Measurements from ENCODE around the gene ACY1. TPM values are rescaled to one million over a fixed set of nuclear protein-coding genes. Genes with fewer than 3 reads are reported as not detected.
"Not testable (repeated sequence)": the region's sequence is repeated elsewhere in the genome, so short reads cannot be mapped to it uniquely, and the experiment has no call there.

Gene ACY1
- polyA plus RNA-seq, 1 donor = 269 TPM

DNA sequence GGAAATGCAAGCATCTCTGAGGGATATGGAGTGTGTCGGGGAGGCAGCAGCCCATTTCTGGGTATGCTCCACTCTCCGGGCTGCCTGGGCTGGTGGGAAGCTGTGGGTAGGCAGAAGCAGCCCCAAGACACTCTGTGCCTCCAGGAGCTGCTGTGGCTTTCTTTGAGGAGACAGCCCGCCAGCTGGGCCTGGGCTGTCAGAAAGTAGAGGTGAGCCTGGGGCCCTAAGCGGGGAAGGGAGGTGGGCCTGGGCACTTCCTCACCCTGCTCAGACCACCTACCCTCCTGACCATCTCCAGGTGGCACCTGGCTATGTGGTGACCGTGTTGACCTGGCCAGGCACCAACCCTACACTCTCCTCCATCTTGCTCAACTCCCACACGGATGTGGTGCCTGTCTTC is 1.7 kb downstream of the ACY1 start:
- Histone ChIP-seq H3K36me3 (ENCODE audit: control insufficient read depth, insufficient read depth, low read length) (peaks cover 17% of the 10 kb centered on the region), H3K4me3 (ENCODE audit: low read length) (peak overlapping the region; percentile 74), H3K27me3 (ENCODE audit: control insufficient read depth, insufficient read depth, low read length) (no peaks in the 10 kb centered on the region), H3K9me3 (ENCODE audit: control insufficient read depth, low read depth, low read length) (no peaks in the 10 kb centered on the region), H3K4me1 (ENCODE audit: control insufficient read depth, insufficient read depth, low read length) (peaks cover 62% of the 10 kb centered on the region), H3K27ac (ENCODE audit: low read length) (peak overlapping the region; percentile 100)
- no CpG with 5 or more reads among the region's 6 CpGs for WGBS (ENCODE audit: insufficient coverage, low lambda C conversion rate)
- no peak for DNase-seq

- DNase-seq = peak; percentile 82 to 92
- Histone ChIP-seq H3K27ac (ENCODE audit: low read length) (peak overlapping the region; percentile 100), H3K9me3 (ENCODE audit: control insufficient read depth, low read depth, low read length) (no peaks in the 10 kb centered on the region), H3K4me3 (ENCODE audit: low read length) (peak overlapping the region; percentile 30), H3K27me3 (ENCODE audit: control insufficient read depth, insufficient read depth, low read length) (no peaks in the 10 kb centered on the region), H3K36me3 (ENCODE audit: control insufficient read depth, insufficient read depth, low read length) (peaks cover 14% of the 10 kb centered on the region), H3K4me1 (ENCODE audit: control insufficient read depth, insufficient read depth, low read length) (peaks cover 56% of the 10 kb centered on the region)
- no CpG with 5 or more reads among the region's 12 CpGs for WGBS (ENCODE audit: insufficient coverage, low lambda C conversion rate)
These were observed 2.9 kb downstream of the ACY1 start for GRCh38 chr3:51986010-51986947.

- Histone ChIP-seq H3K4me1 (ENCODE audit: control insufficient read depth, insufficient read depth, low read length) (peaks cover 44% of the 10 kb centered on the region), H3K4me3 (ENCODE audit: low read length) (no peak overlapping the region), H3K27ac (ENCODE audit: low read length) (peak overlapping the region; percentile 100), H3K36me3 (ENCODE audit: control insufficient read depth, insufficient read depth, low read length) (peaks cover 26% of the 10 kb centered on the region), H3K27me3 (ENCODE audit: control insufficient read depth, insufficient read depth, low read length) (no peaks in the 10 kb centered on the region), H3K9me3 (ENCODE audit: control insufficient read depth, low read depth, low read length) (no peaks in the 10 kb centered on the region)
- no peak for DNase-seq
- WGBS (ENCODE audit: insufficient coverage, low lambda C conversion rate) = no CpG with 5 or more reads among the region's 7 CpGs
These were observed 4.2 kb downstream of the ACY1 start for GRCh38 chr3:51987568-51987967.

DNA sequence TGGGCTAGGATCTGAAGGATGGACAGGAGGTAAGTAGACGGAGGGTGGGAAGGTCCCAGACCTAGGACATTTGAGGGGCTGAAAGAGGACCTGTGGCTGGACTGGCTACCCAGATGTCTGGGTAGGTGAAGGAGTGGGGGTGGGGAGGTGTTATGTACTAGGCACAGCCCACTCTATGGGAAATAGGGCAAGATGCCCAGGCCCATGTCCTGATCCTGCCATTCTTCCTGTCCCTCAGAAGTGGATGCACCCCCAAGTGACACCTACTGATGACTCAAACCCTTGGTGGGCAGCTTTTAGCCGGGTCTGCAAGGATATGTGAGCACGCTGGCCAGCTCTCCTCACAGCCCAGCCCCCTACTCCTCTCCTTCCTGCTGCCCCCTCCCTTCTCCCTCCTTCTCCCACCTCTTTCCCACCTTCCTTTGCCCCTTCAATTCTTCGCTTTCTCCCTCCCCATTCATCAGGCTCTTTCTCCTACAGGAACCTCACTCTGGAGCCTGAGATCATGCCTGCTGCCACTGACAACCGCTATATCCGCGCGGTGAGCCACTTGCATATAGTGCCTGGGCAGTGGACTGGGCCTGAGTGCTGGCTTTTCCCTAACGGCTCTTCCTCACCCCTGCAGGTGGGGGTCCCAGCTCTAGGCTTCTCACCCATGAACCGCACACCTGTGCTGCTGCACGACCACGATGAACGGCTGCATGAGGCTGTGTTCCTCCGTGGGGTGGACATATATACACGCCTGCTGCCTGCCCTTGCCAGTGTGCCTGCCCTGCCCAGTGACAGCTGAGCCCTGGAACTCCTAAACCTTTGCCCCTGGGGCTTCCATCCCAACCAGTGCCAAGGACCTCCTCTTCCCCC is 5.2 kb downstream of the ACY1 start:
- H3K27ac ChIP-seq (ENCODE audit: low read length) = no peak overlapping the region
- peaks cover 33% of the 10 kb centered on the region for H3K36me3 ChIP-seq (ENCODE audit: control insufficient read depth, insufficient read depth, low read length)
- no peaks in the 10 kb centered on the region for H3K9me3 ChIP-seq (ENCODE audit: control insufficient read depth, low read depth, low read length)
- WGBS (ENCODE audit: insufficient coverage, low lambda C conversion rate) = 83% methylated on average over 2 of the region's 15 CpGs
- no peak for DNase-seq
- peaks cover 40% of the 10 kb centered on the region for H3K4me1 ChIP-seq (ENCODE audit: control insufficient read depth, insufficient read depth, low read length)
- H3K4me3 ChIP-seq (ENCODE audit: low read length) = no peak overlapping the region
- H3K27me3 ChIP-seq (ENCODE audit: control insufficient read depth, insufficient read depth, low read length) = no peaks in the 10 kb centered on the region

DNA sequence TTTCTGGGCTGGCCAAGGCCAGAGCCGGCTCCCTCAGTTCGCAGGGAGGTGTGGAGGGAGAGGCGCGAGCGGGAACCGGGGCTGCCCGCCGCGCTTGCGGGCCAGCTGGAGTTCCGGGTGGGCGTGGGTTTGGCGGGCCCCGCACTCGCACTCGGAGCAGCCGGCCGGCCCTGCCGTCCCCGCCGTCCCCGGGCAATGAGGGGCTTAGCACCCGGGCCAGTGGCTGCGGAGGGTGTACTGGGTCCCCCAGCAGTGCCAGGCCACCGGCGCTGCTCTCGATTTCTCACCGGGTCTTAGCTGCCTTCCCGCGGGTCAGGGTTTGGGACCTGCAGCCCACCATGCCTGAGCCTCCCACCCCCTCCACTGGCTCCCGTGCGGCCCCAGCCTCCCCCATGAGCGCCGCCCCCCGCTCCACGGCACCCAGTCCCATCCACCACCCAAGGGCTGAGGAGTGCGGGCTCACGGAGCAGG is 7.2 kb downstream of the ACY1 start:
- not testable (repeated sequence) for H3K4me3 ChIP-seq (ENCODE audit: low read length); H3K27ac ChIP-seq (ENCODE audit: low read length); H3K27me3 ChIP-seq (ENCODE audit: control insufficient read depth, insufficient read depth, low read length); H3K9me3 ChIP-seq (ENCODE audit: control insufficient read depth, low read depth, low read length); DNase-seq
- peaks cover 31% of the 10 kb centered on the region for H3K4me1 ChIP-seq (ENCODE audit: control insufficient read depth, insufficient read depth, low read length)
- no CpG with 5 or more reads among the region's 38 CpGs for WGBS (ENCODE audit: insufficient coverage, low lambda C conversion rate)
- peaks cover 47% of the 10 kb centered on the region for H3K36me3 ChIP-seq (ENCODE audit: control insufficient read depth, insufficient read depth, low read length)

DNA sequence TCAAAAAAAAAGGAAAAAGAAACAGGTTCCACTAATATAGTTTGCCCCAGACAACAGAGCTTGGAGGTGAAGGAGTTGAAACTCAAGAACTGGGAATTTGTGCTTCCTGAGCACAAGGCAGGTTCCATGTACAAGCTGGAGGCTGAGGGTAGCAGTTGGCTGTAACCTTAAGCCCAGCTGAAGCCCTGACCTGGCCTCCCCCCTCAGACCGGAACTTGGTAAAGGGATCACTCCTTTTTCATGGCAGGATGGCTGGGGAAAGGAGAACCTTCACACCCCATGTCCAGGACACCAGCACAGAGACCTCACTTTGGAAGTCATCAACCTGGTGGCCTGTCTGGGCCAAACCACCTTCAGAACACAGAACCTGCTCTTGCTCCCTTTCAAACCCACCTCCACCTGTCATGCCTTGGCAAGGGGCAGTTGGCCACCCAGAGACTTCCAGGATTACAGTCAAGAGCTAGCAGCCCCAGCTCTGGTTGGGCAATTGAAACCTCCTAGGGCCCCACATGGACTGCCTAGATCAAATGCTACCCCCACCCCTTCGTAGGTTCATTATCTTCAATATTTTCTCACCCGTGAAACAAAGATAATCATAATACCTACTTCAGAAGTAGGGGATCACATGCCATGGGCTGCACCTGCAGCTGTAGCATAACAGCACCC is 8.8 kb downstream of the ACY1 start:
- WGBS (ENCODE audit: insufficient coverage, low lambda C conversion rate) = no CpG with 5 or more reads among the region's 3 CpGs
- Histone ChIP-seq H3K4me3 (ENCODE audit: low read length) (no peak overlapping the region), H3K27ac (ENCODE audit: low read length) (no peak overlapping the region)

GRCh38 chr3:51993657-51994056 is 10.3 kb downstream of the ACY1 start:
- not testable (repeated sequence) for H3K4me1 ChIP-seq (ENCODE audit: control insufficient read depth, insufficient read depth, low read length); H3K9me3 ChIP-seq (ENCODE audit: control insufficient read depth, low read depth, low read length); H3K27ac ChIP-seq (ENCODE audit: low read length); DNase-seq; H3K4me3 ChIP-seq (ENCODE audit: low read length); H3K27me3 ChIP-seq (ENCODE audit: control insufficient read depth, insufficient read depth, low read length)
- H3K36me3 ChIP-seq (ENCODE audit: control insufficient read depth, insufficient read depth, low read length) = peaks cover 39% of the 10 kb centered on the region
- WGBS (ENCODE audit: insufficient coverage, low lambda C conversion rate) = no CpG with 5 or more reads among the region's 13 CpGs

More for the DNA sequence above, 8.8 kb downstream of the ACY1 start:
- H3K36me3 ChIP-seq (ENCODE audit: control insufficient read depth, insufficient read depth, low read length) = peaks cover 42% of the 10 kb centered on the region
- peaks cover 15% of the 10 kb centered on the region for H3K4me1 ChIP-seq (ENCODE audit: control insufficient read depth, insufficient read depth, low read length)
- H3K9me3 ChIP-seq (ENCODE audit: control insufficient read depth, low read depth, low read length) = no peaks in the 10 kb centered on the region
- H3K27me3 ChIP-seq (ENCODE audit: control insufficient read depth, insufficient read depth, low read length) = no peaks in the 10 kb centered on the region
- DNase-seq = no peak

- Histone ChIP-seq H3K4me3 (ENCODE audit: low read length) (peak overlapping the region; percentile 70), H3K36me3 (ENCODE audit: control insufficient read depth, insufficient read depth, low read length) (peaks cover 34% of the 10 kb centered on the region), H3K27ac (ENCODE audit: low read length) (no peak overlapping the region), H3K27me3 (ENCODE audit: control insufficient read depth, insufficient read depth, low read length) (no peaks in the 10 kb centered on the region), H3K4me1 (ENCODE audit: control insufficient read depth, insufficient read depth, low read length) (peaks cover 10% of the 10 kb centered on the region), H3K9me3 (ENCODE audit: control insufficient read depth, low read depth, low read length) (no peaks in the 10 kb centered on the region)
- 100% methylated on average over 1 of the region's 2 CpGs for WGBS (ENCODE audit: insufficient coverage, low lambda C conversion rate)
- no peak for DNase-seq
These were observed 11.2 kb downstream of the ACY1 start for GRCh38 chr3:51994530-51994929.

GRCh38 chr3:51995346-51996163 is 12.2 kb downstream of the ACY1 start, which contains the start of gene RPL29:
TSS of gene RPL29 (minus strand) at chr3:51995895. CDS start at chr3:51995461, 434 bp downstream.
- no CpG with 5 or more reads among the region's 40 CpGs for WGBS (ENCODE audit: insufficient coverage, low lambda C conversion rate)
- H3K4me3 ChIP-seq (ENCODE audit: low read length) = peak within 1 kb of the TSS; percentile 70
- no peaks in the 10 kb centered on the region for H3K9me3 ChIP-seq (ENCODE audit: control insufficient read depth, low read depth, low read length)
- peaks cover 34% of the 10 kb centered on the region for H3K36me3 ChIP-seq (ENCODE audit: control insufficient read depth, insufficient read depth, low read length)
- peaks cover 10% of the 10 kb centered on the region for H3K4me1 ChIP-seq (ENCODE audit: control insufficient read depth, insufficient read depth, low read length)
- no peaks in the 10 kb centered on the region for H3K27me3 ChIP-seq (ENCODE audit: control insufficient read depth, insufficient read depth, low read length)
- peak; percentile 95 to 97 for DNase-seq
- H3K27ac ChIP-seq (ENCODE audit: low read length) = peak within 1 kb of the TSS; percentile 63

Measured in large intestine (tissue), 3 donors.